ENCODE results near the gene MESD. TPM values are rescaled to one million over a fixed set of nuclear protein-coding genes. Genes with fewer than 3 reads are reported as not detected.
A peak's percentile ranks its signal among the peaks of the same experiment; 100 is the strongest.

The MESD gene
- total RNA-seq, 1 donor from 2014 or later, result 24.2 TPM

GRCh38 chr15:80946576-80946975 is 43.0 kb downstream of the MESD start:
- no peaks in the 10 kb centered on the region for H3K27me3 ChIP-seq (ENCODE audit: low read depth)
- TF ChIP-seq CTCF (IDR thresholded peaks at IDR 0.05), result no peak
- H3K4me3 ChIP-seq, result no peak overlapping the region
- no peak for ATAC-seq
- intact Hi-C loops (cut with DNase I), result no loop called here
- no peak overlapping the region for H3K27ac ChIP-seq
- DNase-seq, result no peak
- no peaks in the 10 kb centered on the region for H3K4me1 ChIP-seq
- no peaks in the 10 kb centered on the region for H3K9me3 ChIP-seq
- peaks cover 100% of the 10 kb centered on the region for H3K36me3 ChIP-seq

- TF ChIP-seq CTCF (IDR thresholded peaks at IDR 0.05), result no peak
- no peaks in the 10 kb centered on the region for H3K27me3 ChIP-seq (ENCODE audit: low read depth)
- no peaks in the 10 kb centered on the region for H3K9me3 ChIP-seq
- no peak overlapping the region for H3K27ac ChIP-seq
- ATAC-seq (no peak), DNase-seq (no peak)
- no peaks in the 10 kb centered on the region for H3K4me1 ChIP-seq
- peaks cover 99% of the 10 kb centered on the region for H3K36me3 ChIP-seq
- intact Hi-C loops (cut with DNase I), result no loop called here
- no peak overlapping the region for H3K4me3 ChIP-seq
Measured at GRCh38 chr15:80945605-80946004, 44.0 kb downstream of the MESD start.

- Histone ChIP-seq H3K4me1 (no peaks in the 10 kb centered on the region), H3K27me3 (ENCODE audit: low read depth) (no peaks in the 10 kb centered on the region), H3K4me3 (no peak overlapping the region), H3K36me3 (peaks cover 99% of the 10 kb centered on the region), H3K27ac (no peak overlapping the region), H3K9me3 (no peaks in the 10 kb centered on the region)
- DNase-seq, result no peak
- intact Hi-C loops (cut with DNase I), result no loop called here
- TF ChIP-seq CTCF (IDR thresholded peaks at IDR 0.05), result no peak
- ATAC-seq, result no peak
Measured at GRCh38 chr15:80944818-80945217, 44.8 kb downstream of the MESD start.

- intact Hi-C loops (cut with DNase I), result no loop called here
- Histone ChIP-seq H3K9me3 (no peaks in the 10 kb centered on the region), H3K27me3 (ENCODE audit: low read depth) (no peaks in the 10 kb centered on the region), H3K4me1 (no peaks in the 10 kb centered on the region), H3K27ac (no peak overlapping the region), H3K4me3 (no peak overlapping the region), H3K36me3 (peaks cover 88% of the 10 kb centered on the region)
- ATAC-seq, result peak in 1 of 2 donors; percentile 24
- TF ChIP-seq CTCF (IDR thresholded peaks at IDR 0.05), result no peak
- no peak for DNase-seq
Measured at GRCh38 chr15:80942746-80943565, 46.7 kb downstream of the MESD start.

GRCh38 chr15:80942266-80942665 is 47.4 kb downstream of the MESD start:
- Histone ChIP-seq H3K4me1 (no peaks in the 10 kb centered on the region), H3K36me3 (peaks cover 86% of the 10 kb centered on the region), H3K4me3 (no peak overlapping the region), H3K27me3 (ENCODE audit: low read depth) (no peaks in the 10 kb centered on the region), H3K27ac (no peak overlapping the region), H3K9me3 (no peaks in the 10 kb centered on the region)
- no peak for TF ChIP-seq CTCF (IDR thresholded peaks at IDR 0.05)
- DNase-seq (no peak), ATAC-seq (no peak)
- intact Hi-C loops (cut with DNase I), result no loop called here
